GM12878 (cell line): ENCODE results near the gene TRIM9. TPM values are rescaled to one million over a fixed set of nuclear protein-coding genes. Genes with fewer than 3 reads are reported as not detected.

ENCODE experiments used
- ATAC-seq: fragments of 200-7000 bp; cut with Tn5 transposase; 3 replicates; pipeline ENCODE4 v1.9.1; 2020; ENCODE audit warnings: mild to moderate bottlenecking, moderate library complexity
- BruUV-seq: library from RNA; stranded (reverse); fragments of 400-500 nt; replicated peaks from 2 replicates; lab custom pipeline; 2021; lab: Mats Ljungman, UMichigan
- CTCF ChIA-PET: fragments of 300-600 bp; sonication (Branson Sonifier 250); formaldehyde crosslinking; extraction: SDS; loops from one replicate; lab custom pipeline; 2021; ENCODE audit warnings: inconsistent platforms; lab: Yijun Ruan, JAX
- POLR2A ChIA-PET: fragments of 350-600 bp; formaldehyde crosslinking; extraction: SDS; loops from one replicate; lab custom pipeline; 2021; ENCODE audit warnings: inconsistent platforms; lab: Charles Lee
- RAD21 ChIA-PET: fragments of 300-600 bp; sonication (Branson Sonifier 250); formaldehyde crosslinking; loops from one replicate; lab custom pipeline; 2023; ENCODE audit warnings: antibody characterized with exemption; ENCODE audit not compliant: unreplicated experiment; lab: Charles Lee
- SMC1A ChIA-PET: fragments of 300-600 bp; sonication (Branson Sonifier 250); formaldehyde crosslinking; loops from one replicate; lab custom pipeline; 2023; ENCODE audit not compliant: unreplicated experiment, uncharacterized antibody; lab: Charles Lee
- DNase-seq: peaks from one replicate; pipeline ENCODE4 v3.0.0-alpha.2; 2011; ENCODE audit warnings: low read depth, low spot score
- FAIRE-seq: peaks from 3 replicates; lab custom pipeline; 2011; peaks lifted over from hg19 to GRCh38; lab: Jason Lieb, UNC
- H2AFZ ChIP-seq: 2 replicates; pipeline ENCODE4 v1.6.0; 2011; ENCODE audit warnings: low read depth, low read length, control low read depth; ENCODE audit not compliant: control insufficient read depth
- H3K27ac ChIP-seq: 2 replicates; pipeline ENCODE4 v1.5.1; 2011; ENCODE audit warnings: control low read depth; ENCODE audit not compliant: control insufficient read depth, insufficient read depth
- H3K27me3 ChIP-seq, 2 experiments: replicated peaks in 1 of 2; 2 replicates each; pipeline versions ENCODE4 v1.6.0 to v1.6.1; 2011; ENCODE audit warnings: low read length in 1 of 2; ENCODE audit not compliant: control insufficient read depth in 2 of 2, insufficient read depth in 2 of 2
- H3K36me3 ChIP-seq, 2 experiments: 2 replicates each; pipeline ENCODE4 v1.5.1; 2011; ENCODE audit warnings: low read length in 1 of 2; ENCODE audit not compliant: control insufficient read depth in 2 of 2, insufficient read depth in 2 of 2
- H3K4me1 ChIP-seq: 2 replicates; pipeline ENCODE4 v1.6.1; 2011; ENCODE audit warnings: mild to moderate bottlenecking, low read length, moderate library complexity, mixed read lengths; ENCODE audit not compliant: control insufficient read depth, insufficient read depth
- H3K4me2 ChIP-seq: 2 replicates; pipeline ENCODE4 v1.6.0; 2011; ENCODE audit warnings: control low read depth; ENCODE audit not compliant: control insufficient read depth, insufficient read depth
- H3K4me3 ChIP-seq: fragments of 200-600 bp; sonication (generic); 2 replicates; pipeline ENCODE4 v1.5.1; 2016
- H3K79me2 ChIP-seq: 2 replicates; pipeline ENCODE4 v1.6.0; 2011; ENCODE audit warnings: low read length; ENCODE audit not compliant: control insufficient read depth, insufficient read depth
- H3K9ac ChIP-seq: 2 replicates; pipeline ENCODE4 v1.8.0; 2011; ENCODE audit warnings: low read length, control low read depth, mixed read lengths; ENCODE audit not compliant: control insufficient read depth, insufficient read depth
- H3K9me3 ChIP-seq: replicated peaks from 3 replicates; pipeline ENCODE4 v1.5.1; 2011; ENCODE audit warnings: mild to moderate bottlenecking, low read length; ENCODE audit not compliant: control insufficient read depth, insufficient read depth
- H4K20me1 ChIP-seq: 2 replicates; pipeline ENCODE4 v1.6.0; 2011; ENCODE audit not compliant: control insufficient read depth, insufficient read depth
- BCL11A ChIP-seq: IDR thresholded peaks from 2 replicates; pipeline ENCODE4 v1.6.1; 2011; ENCODE audit warnings: low read depth, low read length
- FOXK2 ChIP-seq: fragments of 450-650 bp; IDR thresholded peaks from 2 replicates; pipeline ENCODE4 v1.6.1; 2017; ENCODE audit warnings: mild to moderate bottlenecking, moderate library complexity
- NBN ChIP-seq: fragments of 450-650 bp; IDR thresholded peaks from 2 replicates; pipeline ENCODE4 v1.6.1; 2016
- NR2C1 ChIP-seq: fragments of 450-650 bp; IDR thresholded peaks from 2 replicates; pipeline ENCODE4 v1.6.1; 2017; ENCODE audit warnings: antibody characterized with exemption, mild to moderate bottlenecking, moderate library complexity
- PML ChIP-seq: IDR thresholded peaks from 2 replicates; pipeline ENCODE4 v1.6.1; 2012; ENCODE audit warnings: low read length, inconsistent platforms
- SMAD1 ChIP-seq: fragments of 450-650 bp; IDR thresholded peaks from 2 replicates; pipeline ENCODE4 v1.6.1; 2018; ENCODE audit warnings: mild to moderate bottlenecking, low read depth; ENCODE audit not compliant: partially characterized antibody
- WGBS: methylation state at CpG from one replicate; pipeline ENCODE4 v1.1.6; 2016; ENCODE audit warnings: low lambda C conversion rate; ENCODE audit not compliant: insufficient replicate concordance, insufficient coverage; ENCODE audit errors: missing lambda C conversion rate; 5-methylcytosine and 5-hydroxymethylcytosine counted together
- in situ Hi-C: fragments of 300-500 bp; cut with MboI; formaldehyde crosslinking; loops from 9 replicates; pipeline ENCODE4 v1.14.3; 2018; ENCODE audit warnings: mixed read lengths
- intact Hi-C: fragments of 100-400 bp; cut with micrococcal nuclease; formaldehyde crosslinking; loops from one replicate; pipeline ENCODE4 v1.14.2; 2022; ENCODE audit not compliant: unreplicated experiment
- polyA plus RNA-seq, 11 experiments: library from polyadenylated mRNA; depleted of rRNA in 4 of 11; unstranded in 6 of 11; stranded (reverse) in 5 of 11; fragments of >200 nt; fragmentation: Nextera tagmentation in 4 of 11; fragmentation: Illumina TruSeq in 1 of 11; extraction: Ambion mirVana in 4 of 11; extraction: Trizol in 1 of 11; gene quantifications; 1 replicate in 1 of 11; 2 replicates in 10 of 11; pipeline versions ENCODE4 v1.2.1 to v1.2.3, GENCODE V29; 2011 to 2016; ENCODE audit warnings: inconsistent platforms in 2 of 11, missing spikeins in 2 of 11, low read depth in 1 of 11
- total RNA-seq, 4 experiments: library from RNA; depleted of rRNA in 3 of 4; stranded (reverse); fragments of >200 nt in 3 of 4; fragmentation: Illumina TruSeq in 1 of 4; extraction: Trizol in 1 of 4; gene quantifications; 2 replicates each; pipeline versions ENCODE4 v1.2.1 to v1.2.3, GENCODE V29; 2013 to 2021
- TF ChIP-seq, protein P1 (sequence below): fragments of 450-650 bp; IDR thresholded peaks from 2 replicates; pipeline ENCODE4 v1.6.1; 2017; ENCODE audit warnings: mild to moderate bottlenecking, moderate library complexity
- TF ChIP-seq, protein P2 (sequence below): IDR thresholded peaks from 2 replicates; pipeline ENCODE4 v1.6.1; 2012; ENCODE audit warnings: improper control_type of control experiment, low read depth, low read length; ENCODE audit not compliant: insufficient replicate concordance

Gene TRIM9
- total and polyA plus RNA-seq, 10 of the 15 experiments (the other 5 are each of a cell fraction or from before 2014, with no cell fraction given), result 0.04 to 0.18 (median 0.11) TPM; not detected in 2

DNA sequence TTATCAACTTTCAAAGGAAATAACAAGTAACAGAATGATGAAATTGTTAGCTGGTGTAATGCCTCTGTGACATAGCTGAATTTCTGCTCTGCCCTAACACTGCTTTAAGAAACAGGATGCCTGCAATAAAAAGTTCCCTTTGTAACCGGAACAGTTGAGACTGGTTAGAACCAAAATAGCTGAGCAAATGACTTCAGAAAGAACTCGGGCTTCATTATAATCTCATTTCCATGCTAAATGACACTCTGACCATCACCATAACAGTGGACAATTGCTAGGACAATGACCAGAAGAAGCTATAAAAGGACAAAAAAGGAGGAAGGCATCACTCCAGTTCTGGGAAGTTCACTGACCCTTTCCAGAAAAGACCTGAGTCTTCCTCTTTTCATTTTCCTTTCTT lies 127.1 kb downstream of the TRIM9 start:
- ChIA-PET SMC1A (no interaction called here), CTCF (interaction anchor here (0.7 kb wide), 1 partner anchor 1710 kb away, joined by 3 read pairs; no protein-coding TSS in a partner anchor), POLR2A (interaction anchor here (0.6 to 0.7 kb wide), 3 partner anchors 252 to 1756 kb away, joined by 3 to 4 read pairs (median 4); no protein-coding TSS in a partner anchor), RAD21 (no interaction called here)
- Histone ChIP-seq H3K9me3 (no peaks in the 10 kb centered on the region), H3K36me3 (no peaks in the 10 kb centered on the region), H3K79me2 (no peaks in the 10 kb centered on the region), H2AFZ (no peak overlapping the region), H3K27ac (no peak overlapping the region), H3K9ac (no peak overlapping the region), H4K20me1 (no peaks in the 10 kb centered on the region), H3K4me3 (no peak overlapping the region), H3K4me1 (no peaks in the 10 kb centered on the region), H3K27me3 (no peaks in the 10 kb centered on the region; a peak in 1 of 4 replicates), H3K4me2 (no peak overlapping the region)
- in situ Hi-C loops, result no loop called here
- WGBS, result 13% methylated on average over 2 of the region's 2 CpGs
- no peak for ATAC-seq
- no peak for FAIRE-seq
- no peak for DNase-seq
- intact Hi-C loops, result no loop called here
- no peak for TF ChIP-seq FOXK2
- BruUV-seq, result no TSS peak

DNA sequence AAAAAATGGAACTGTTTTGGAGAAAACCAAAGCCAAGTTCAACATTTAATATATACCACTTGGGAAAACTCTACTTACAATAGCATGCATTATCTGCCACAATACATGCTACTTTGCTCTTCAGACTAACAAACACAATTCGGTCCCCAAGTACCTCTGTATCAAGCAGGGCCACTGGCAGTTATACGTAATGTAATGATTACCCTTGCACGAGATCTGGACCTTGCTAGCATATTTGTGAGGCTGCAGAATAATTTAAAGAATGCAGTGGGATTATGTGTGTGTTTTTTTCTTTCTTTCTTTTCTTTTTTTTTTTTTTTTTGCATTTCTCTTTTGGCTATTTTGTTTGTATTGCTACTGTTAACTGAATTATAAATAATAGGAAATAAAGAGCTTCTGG lies 127.8 kb downstream of the TRIM9 start:
- no peak overlapping the region for H3K4me2 ChIP-seq
- DNase-seq (no peak), FAIRE-seq (no peak), ATAC-seq (no peak)
- no peaks in the 10 kb centered on the region for H4K20me1 ChIP-seq
- H3K9ac ChIP-seq, result no peak overlapping the region
- H3K27ac ChIP-seq, result no peak overlapping the region
- no peaks in the 10 kb centered on the region; a peak in 1 of 4 replicates for H3K27me3 ChIP-seq
- no TSS peak for BruUV-seq
- no peaks in the 10 kb centered on the region for H3K79me2 ChIP-seq
- POLR2A ChIA-PET, result interaction anchor here (0.6 to 0.7 kb wide), 2 partner anchors 957 to 1757 kb away, joined by 4 read pairs; no protein-coding TSS in a partner anchor
- H3K4me3 ChIP-seq, result no peak overlapping the region
- CTCF ChIA-PET, result interaction anchor here (0.7 kb wide), 1 partner anchor 1710 kb away, joined by 3 read pairs; no protein-coding TSS in a partner anchor
- 22% methylated on average over 3 of the region's 3 CpGs for WGBS
- RAD21 ChIA-PET, result no interaction called here
- intact Hi-C loops, result no loop called here
- SMC1A ChIA-PET, result no interaction called here
- H2AFZ ChIP-seq, result no peak overlapping the region
- no peaks in the 10 kb centered on the region for H3K4me1 ChIP-seq
- in situ Hi-C loops, result no loop called here
- H3K36me3 ChIP-seq, result no peaks in the 10 kb centered on the region
- no peaks in the 10 kb centered on the region for H3K9me3 ChIP-seq
- TF ChIP-seq SMAD1, result no peak
- TF ChIP-seq NR2C1, result no peak
- TF ChIP-seq, protein P1, sequence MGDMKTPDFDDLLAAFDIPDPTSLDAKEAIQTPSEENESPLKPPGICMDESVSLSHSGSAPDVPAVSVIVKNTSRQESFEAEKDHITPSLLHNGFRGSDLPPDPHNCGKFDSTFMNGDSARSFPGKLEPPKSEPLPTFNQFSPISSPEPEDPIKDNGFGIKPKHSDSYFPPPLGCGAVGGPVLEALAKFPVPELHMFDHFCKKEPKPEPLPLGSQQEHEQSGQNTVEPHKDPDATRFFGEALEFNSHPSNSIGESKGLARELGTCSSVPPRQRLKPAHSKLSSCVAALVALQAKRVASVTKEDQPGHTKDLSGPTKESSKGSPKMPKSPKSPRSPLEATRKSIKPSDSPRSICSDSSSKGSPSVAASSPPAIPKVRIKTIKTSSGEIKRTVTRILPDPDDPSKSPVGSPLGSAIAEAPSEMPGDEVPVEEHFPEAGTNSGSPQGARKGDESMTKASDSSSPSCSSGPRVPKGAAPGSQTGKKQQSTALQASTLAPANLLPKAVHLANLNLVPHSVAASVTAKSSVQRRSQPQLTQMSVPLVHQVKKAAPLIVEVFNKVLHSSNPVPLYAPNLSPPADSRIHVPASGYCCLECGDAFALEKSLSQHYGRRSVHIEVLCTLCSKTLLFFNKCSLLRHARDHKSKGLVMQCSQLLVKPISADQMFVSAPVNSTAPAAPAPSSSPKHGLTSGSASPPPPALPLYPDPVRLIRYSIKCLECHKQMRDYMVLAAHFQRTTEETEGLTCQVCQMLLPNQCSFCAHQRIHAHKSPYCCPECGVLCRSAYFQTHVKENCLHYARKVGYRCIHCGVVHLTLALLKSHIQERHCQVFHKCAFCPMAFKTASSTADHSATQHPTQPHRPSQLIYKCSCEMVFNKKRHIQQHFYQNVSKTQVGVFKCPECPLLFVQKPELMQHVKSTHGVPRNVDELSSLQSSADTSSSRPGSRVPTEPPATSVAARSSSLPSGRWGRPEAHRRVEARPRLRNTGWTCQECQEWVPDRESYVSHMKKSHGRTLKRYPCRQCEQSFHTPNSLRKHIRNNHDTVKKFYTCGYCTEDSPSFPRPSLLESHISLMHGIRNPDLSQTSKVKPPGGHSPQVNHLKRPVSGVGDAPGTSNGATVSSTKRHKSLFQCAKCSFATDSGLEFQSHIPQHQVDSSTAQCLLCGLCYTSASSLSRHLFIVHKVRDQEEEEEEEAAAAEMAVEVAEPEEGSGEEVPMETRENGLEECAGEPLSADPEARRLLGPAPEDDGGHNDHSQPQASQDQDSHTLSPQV, result no peak
- no peak for TF ChIP-seq NBN
- TF ChIP-seq, protein P2, sequence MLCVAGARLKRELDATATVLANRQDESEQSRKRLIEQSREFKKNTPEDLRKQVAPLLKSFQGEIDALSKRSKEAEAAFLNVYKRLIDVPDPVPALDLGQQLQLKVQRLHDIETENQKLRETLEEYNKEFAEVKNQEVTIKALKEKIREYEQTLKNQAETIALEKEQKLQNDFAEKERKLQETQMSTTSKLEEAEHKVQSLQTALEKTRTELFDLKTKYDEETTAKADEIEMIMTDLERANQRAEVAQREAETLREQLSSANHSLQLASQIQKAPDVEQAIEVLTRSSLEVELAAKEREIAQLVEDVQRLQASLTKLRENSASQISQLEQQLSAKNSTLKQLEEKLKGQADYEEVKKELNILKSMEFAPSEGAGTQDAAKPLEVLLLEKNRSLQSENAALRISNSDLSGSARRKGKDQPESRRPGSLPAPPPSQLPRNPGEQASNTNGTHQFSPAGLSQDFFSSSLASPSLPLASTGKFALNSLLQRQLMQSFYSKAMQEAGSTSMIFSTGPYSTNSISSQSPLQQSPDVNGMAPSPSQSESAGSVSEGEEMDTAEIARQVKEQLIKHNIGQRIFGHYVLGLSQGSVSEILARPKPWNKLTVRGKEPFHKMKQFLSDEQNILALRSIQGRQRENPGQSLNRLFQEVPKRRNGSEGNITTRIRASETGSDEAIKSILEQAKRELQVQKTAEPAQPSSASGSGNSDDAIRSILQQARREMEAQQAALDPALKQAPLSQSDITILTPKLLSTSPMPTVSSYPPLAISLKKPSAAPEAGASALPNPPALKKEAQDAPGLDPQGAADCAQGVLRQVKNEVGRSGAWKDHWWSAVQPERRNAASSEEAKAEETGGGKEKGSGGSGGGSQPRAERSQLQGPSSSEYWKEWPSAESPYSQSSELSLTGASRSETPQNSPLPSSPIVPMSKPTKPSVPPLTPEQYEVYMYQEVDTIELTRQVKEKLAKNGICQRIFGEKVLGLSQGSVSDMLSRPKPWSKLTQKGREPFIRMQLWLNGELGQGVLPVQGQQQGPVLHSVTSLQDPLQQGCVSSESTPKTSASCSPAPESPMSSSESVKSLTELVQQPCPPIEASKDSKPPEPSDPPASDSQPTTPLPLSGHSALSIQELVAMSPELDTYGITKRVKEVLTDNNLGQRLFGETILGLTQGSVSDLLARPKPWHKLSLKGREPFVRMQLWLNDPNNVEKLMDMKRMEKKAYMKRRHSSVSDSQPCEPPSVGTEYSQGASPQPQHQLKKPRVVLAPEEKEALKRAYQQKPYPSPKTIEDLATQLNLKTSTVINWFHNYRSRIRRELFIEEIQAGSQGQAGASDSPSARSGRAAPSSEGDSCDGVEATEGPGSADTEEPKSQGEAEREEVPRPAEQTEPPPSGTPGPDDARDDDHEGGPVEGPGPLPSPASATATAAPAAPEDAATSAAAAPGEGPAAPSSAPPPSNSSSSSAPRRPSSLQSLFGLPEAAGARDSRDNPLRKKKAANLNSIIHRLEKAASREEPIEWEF, result no peak
- no peak for TF ChIP-seq BCL11A
- no peak for TF ChIP-seq PML
